NCI-H1092 (cell line): ENCODE results near the gene ARG2.
A peak's percentile ranks its signal among the peaks of the same experiment; 100 is the strongest.

Experiments
- DNase-seq: peaks from one replicate; lab custom pipeline; 2025; lab: John Stamatoyannopoulos, UW

ARG2 gene

GRCh38 chr14:67619446-67620216 is at the start of gene ARG2:
TSS of gene ARG2 (plus strand) at chr14:67619920. CDS start at chr14:67619978, 58 bp downstream.
- peak; percentile 86 for DNase-seq

- no peak for DNase-seq
Measured at GRCh38 chr14:67570453-67570852, 49.3 kb upstream of the ARG2 start.

GRCh38 chr14:67571275-67571990 is 48.3 kb upstream of the ARG2 start:
- peak; percentile 44 for DNase-seq

GRCh38 chr14:67571991-67572323 is 47.8 kb upstream of the ARG2 start:
- no peak for DNase-seq

GRCh38 chr14:67572608-67573007 is 47.1 kb upstream of the ARG2 start:
- DNase-seq, result no peak

- DNase-seq, result no peak
Measured at GRCh38 chr14:67573228-67574010, 46.3 kb upstream of the ARG2 start.

GRCh38 chr14:67574156-67574555 is 45.6 kb upstream of the ARG2 start:
- no peak for DNase-seq

- DNase-seq, result no peak
Measured at GRCh38 chr14:67574806-67575205, 44.9 kb upstream of the ARG2 start.

- DNase-seq, result no peak
Measured at GRCh38 chr14:67575684-67576083, 44.0 kb upstream of the ARG2 start.

GRCh38 chr14:67576216-67576955 is 43.3 kb upstream of the ARG2 start:
- no peak for DNase-seq

- DNase-seq, result no peak
Measured at GRCh38 chr14:67577181-67577808, 42.4 kb upstream of the ARG2 start.

GRCh38 chr14:67577909-67578749 is 41.6 kb upstream of the ARG2 start:
- DNase-seq, result no peak

- no peak for DNase-seq
Measured at GRCh38 chr14:67579040-67579439, 40.7 kb upstream of the ARG2 start.

- no peak for DNase-seq
Measured at GRCh38 chr14:67579636-67580035, 40.1 kb upstream of the ARG2 start.

GRCh38 chr14:67580336-67581171 is 39.2 kb upstream of the ARG2 start:
- DNase-seq, result no peak

- DNase-seq, result no peak
Measured at GRCh38 chr14:67581643-67582042, 38.1 kb upstream of the ARG2 start.

- no peak for DNase-seq
Measured at GRCh38 chr14:67582061-67582460, 37.7 kb upstream of the ARG2 start.

- peak; percentile 56 for DNase-seq
Measured at GRCh38 chr14:67583711-67584644, 35.7 kb upstream of the ARG2 start.

- DNase-seq, result no peak
Measured at GRCh38 chr14:67584978-67585377, 34.7 kb upstream of the ARG2 start.
